Colon (tissue), 2 donors: ENCODE results near the gene ZIC3.

Experiments used
- FAIRE-seq: peaks from 2 replicates; lab custom pipeline; 2012; peaks lifted over from hg19 to GRCh38; lab: Jason Lieb, UNC
- donor health status: control.
- donor health status: control.

ZIC3 gene

DNA sequence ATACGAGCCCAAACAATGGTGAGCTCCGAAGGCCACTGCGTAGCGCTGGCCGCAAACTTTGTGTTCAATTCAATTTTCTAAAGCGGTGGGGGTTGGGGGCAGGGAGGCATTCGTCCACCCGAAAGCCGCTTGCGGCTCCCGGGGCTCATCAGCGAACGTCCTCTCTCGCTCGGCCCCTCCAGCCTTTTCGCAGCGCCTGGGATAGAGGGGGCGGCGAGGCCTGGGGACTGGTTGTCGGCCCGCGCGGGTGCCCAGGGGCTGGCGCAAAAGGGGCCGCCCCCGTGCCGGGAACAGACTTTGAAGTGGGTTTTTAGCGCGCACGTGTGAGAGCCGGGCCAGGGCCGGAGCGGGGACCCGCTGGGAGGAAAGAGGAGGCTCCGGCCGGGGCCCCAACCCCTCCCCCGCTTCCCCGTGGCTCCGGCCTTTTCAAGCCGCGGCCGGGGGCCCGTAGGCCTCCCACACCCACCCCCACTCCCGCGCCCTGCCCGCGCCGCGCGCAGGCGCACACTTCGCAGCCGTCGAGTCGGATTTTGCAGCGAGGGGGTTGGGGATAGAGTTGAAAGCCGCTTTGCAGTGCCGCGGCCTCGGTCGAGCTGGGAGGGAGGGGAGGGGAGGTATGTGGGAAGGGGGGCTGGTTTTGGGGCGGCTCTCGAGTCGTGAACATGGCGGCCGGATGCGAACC lies 8.3 kb downstream of the ZIC3 start:
- no peak for FAIRE-seq

DNA sequence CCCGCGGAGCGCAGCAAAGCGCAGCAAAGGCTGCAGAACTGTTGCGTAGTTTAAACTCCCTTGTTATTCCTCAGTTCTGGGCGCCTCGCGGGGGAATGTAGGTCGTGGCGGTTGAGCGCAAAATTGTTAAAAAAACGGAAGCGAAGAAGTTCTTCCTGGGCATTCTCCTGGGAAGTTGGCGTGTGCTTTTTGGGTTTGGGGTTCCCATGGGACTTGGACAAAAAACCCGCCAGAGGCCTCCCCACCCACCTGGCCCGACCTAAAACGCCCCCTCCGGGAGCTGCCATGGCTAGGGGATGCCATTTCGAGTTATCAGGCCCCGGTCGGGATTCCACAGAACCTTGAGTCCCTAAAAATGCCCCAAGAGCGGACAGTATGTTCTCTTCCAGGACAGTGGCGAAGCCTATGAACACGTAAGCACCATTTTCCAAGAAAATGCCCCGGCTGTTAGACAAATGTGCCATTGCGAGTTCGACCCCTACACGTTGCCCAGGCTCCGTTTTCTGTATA lies 8.9 kb downstream of the ZIC3 start:
- FAIRE-seq, result no peak

GRCh38 chrX:137575596-137576255 lies 9.8 kb downstream of the ZIC3 start:
- FAIRE-seq, result no peak

DNA sequence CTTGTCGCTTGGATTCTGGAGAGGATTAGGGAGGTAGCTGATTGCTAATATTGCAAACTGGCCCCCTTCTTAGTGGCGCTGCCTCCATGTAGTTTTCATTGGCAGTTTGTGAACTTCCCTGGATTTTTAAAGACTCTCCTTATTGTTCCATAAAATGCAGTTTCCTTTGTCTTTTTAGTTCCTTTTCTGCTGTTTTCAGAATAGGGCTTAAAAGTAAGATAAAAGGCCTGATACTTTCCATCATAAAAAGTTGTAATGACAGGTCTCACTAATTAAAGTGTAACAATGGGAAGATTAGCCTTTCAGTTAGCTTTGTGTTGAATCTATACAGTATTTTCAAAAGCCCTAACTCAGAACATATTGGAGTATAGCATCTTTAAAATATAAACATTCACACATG lies 21.2 kb downstream of the ZIC3 start:
- FAIRE-seq, result no peak

GRCh38 chrX:137600769-137601168 lies 34.8 kb downstream of the ZIC3 start:
- FAIRE-seq, result no peak
